ENCODE data around the gene ADAMTSL3. TPM values are rescaled to one million over a fixed set of nuclear protein-coding genes. Genes with fewer than 3 reads are reported as not detected.

Gene ADAMTSL3
- total RNA-seq, 3 donors from 2014 or later (not counting 1 experiment from before 2014, with no cell fraction given): 0.14 to 0.43 (median 0.25) TPM

- Mint-ChIP-seq H3K36me3 (no peaks in the 10 kb centered on the region), H3K9me3 (peaks cover 6 to 11% of the 10 kb centered on the region in 2 donors), H3K27me3 (ENCODE audit: low read depth in 2 of 2) (peaks cover 0 to 7% of the 10 kb centered on the region in 2 donors), H3K4me3 (no peak overlapping the region), H3K4me1 (no peaks in the 10 kb centered on the region), H3K27ac (no peak overlapping the region)
- Histone ChIP-seq H3K36me3 (ENCODE audit: control insufficient read depth, insufficient read depth, low read length) (no peaks in the 10 kb centered on the region), H3K4me1 (ENCODE audit: control insufficient read depth, insufficient read depth, low read length) (no peaks in the 10 kb centered on the region), H3K27me3 (ENCODE audit: control insufficient read depth, insufficient read depth, low read length) (no peaks in the 10 kb centered on the region), H3K9me3 (ENCODE audit: control insufficient read depth, insufficient read depth, low read length) (no peaks in the 10 kb centered on the region), H3K27ac (ENCODE audit: low read length) (no peak overlapping the region), H3K4me3 (ENCODE audit: low read length) (no peak overlapping the region)
- no peak for TF ChIP-seq CTCF (IDR thresholded peaks at IDR 0.05)
- ATAC-seq (no peak), DNase-seq (no peak)
- WGBS (ENCODE audit: insufficient coverage): 91% methylated on average over 5 of the region's 5 CpGs
- intact Hi-C loops (cut with micrococcal nuclease): no loop called here
These were observed 40.6 kb downstream of the ADAMTSL3 start for GRCh38 chr15:83694536-83694935.

- DNase-seq (no peak), ATAC-seq (no peak)
- no peak for TF ChIP-seq CTCF (IDR thresholded peaks at IDR 0.05)
- no peaks in the 10 kb centered on the region for H3K9me3 ChIP-seq (ENCODE audit: control insufficient read depth, insufficient read depth, low read length)
- no peaks in the 10 kb centered on the region for H3K27me3 ChIP-seq (ENCODE audit: control insufficient read depth, insufficient read depth, low read length)
- Mint-ChIP-seq H3K36me3 (no peaks in the 10 kb centered on the region), H3K4me1 (no peaks in the 10 kb centered on the region), H3K27ac (no peak overlapping the region), H3K9me3 (peaks cover 6 to 12% of the 10 kb centered on the region in 2 donors), H3K27me3 (ENCODE audit: low read depth in 2 of 2) (peaks cover 0 to 6% of the 10 kb centered on the region in 2 donors), H3K4me3 (no peak overlapping the region)
- H3K27ac ChIP-seq (ENCODE audit: low read length): no peak overlapping the region
- H3K36me3 ChIP-seq (ENCODE audit: control insufficient read depth, insufficient read depth, low read length): no peaks in the 10 kb centered on the region
- no peaks in the 10 kb centered on the region for H3K4me1 ChIP-seq (ENCODE audit: control insufficient read depth, insufficient read depth, low read length)
- H3K4me3 ChIP-seq (ENCODE audit: low read length): no peak overlapping the region
- intact Hi-C loops (cut with micrococcal nuclease): no loop called here
- WGBS (ENCODE audit: insufficient coverage): 82% methylated on average over 3 of the region's 3 CpGs
These were observed 41.3 kb downstream of the ADAMTSL3 start for GRCh38 chr15:83695246-83695645.

- Mint-ChIP-seq H3K27me3 (ENCODE audit: low read depth in 2 of 2) (peaks cover 0 to 3% of the 10 kb centered on the region in 2 donors), H3K36me3 (no peaks in the 10 kb centered on the region), H3K27ac (no peak overlapping the region), H3K4me1 (no peaks in the 10 kb centered on the region), H3K9me3 (peaks cover 4 to 9% of the 10 kb centered on the region in 2 donors), H3K4me3 (no peak overlapping the region)
- TF ChIP-seq CTCF (IDR thresholded peaks at IDR 0.05): no peak
- Histone ChIP-seq H3K27ac (ENCODE audit: low read length) (no peak overlapping the region), H3K36me3 (ENCODE audit: control insufficient read depth, insufficient read depth, low read length) (no peaks in the 10 kb centered on the region), H3K27me3 (ENCODE audit: control insufficient read depth, insufficient read depth, low read length) (no peaks in the 10 kb centered on the region), H3K9me3 (ENCODE audit: control insufficient read depth, insufficient read depth, low read length) (no peaks in the 10 kb centered on the region), H3K4me3 (ENCODE audit: low read length) (no peak overlapping the region), H3K4me1 (ENCODE audit: control insufficient read depth, insufficient read depth, low read length) (no peaks in the 10 kb centered on the region)
- WGBS (ENCODE audit: insufficient coverage): 79% methylated on average over 7 of the region's 7 CpGs
- intact Hi-C loops (cut with micrococcal nuclease): no loop called here
- ATAC-seq: no peak
- DNase-seq: no peak
These were observed 42.0 kb downstream of the ADAMTSL3 start for GRCh38 chr15:83695901-83696425.

- TF ChIP-seq CTCF (IDR thresholded peaks at IDR 0.05): no peak
- no peaks in the 10 kb centered on the region for H3K4me1 ChIP-seq (ENCODE audit: control insufficient read depth, insufficient read depth, low read length)
- H3K4me3 Mint-ChIP-seq: no peak overlapping the region
- no peaks in the 10 kb centered on the region for H3K4me1 Mint-ChIP-seq
- H3K27me3 ChIP-seq (ENCODE audit: control insufficient read depth, insufficient read depth, low read length): no peaks in the 10 kb centered on the region
- H3K36me3 ChIP-seq (ENCODE audit: control insufficient read depth, insufficient read depth, low read length): no peaks in the 10 kb centered on the region
- no peak overlapping the region for H3K4me3 ChIP-seq (ENCODE audit: low read length)
- no peaks in the 10 kb centered on the region for H3K36me3 Mint-ChIP-seq
- peaks cover 4 to 9% of the 10 kb centered on the region in 2 donors for H3K9me3 Mint-ChIP-seq
- H3K27me3 Mint-ChIP-seq (ENCODE audit: low read depth in 2 of 2): peaks cover 0 to 3% of the 10 kb centered on the region in 2 donors
- DNase-seq (no peak), ATAC-seq (no peak)
- no peak overlapping the region for H3K27ac Mint-ChIP-seq
- intact Hi-C loops (cut with micrococcal nuclease): no loop called here
- no peak overlapping the region for H3K27ac ChIP-seq (ENCODE audit: low read length)
- H3K9me3 ChIP-seq (ENCODE audit: control insufficient read depth, insufficient read depth, low read length): no peaks in the 10 kb centered on the region
These were observed 43.8 kb downstream of the ADAMTSL3 start for GRCh38 chr15:83697716-83698115.
